Nephron progenitor cell (in vitro differentiated cells): ENCODE data around the gene PRPF19.

ENCODE experiments used
- DNase-seq: peaks from one replicate; pipeline ENCODE4 v3.0.0; 2021
- H3K27ac Mint-ChIP-seq: 2 replicates; pipeline ENCODE4 v1.8.0; 2021; ENCODE audit warnings: mild to moderate bottlenecking, moderate library complexity, mixed read lengths
- H3K27me3 Mint-ChIP-seq: 2 replicates; pipeline ENCODE4 v1.8.0; 2021; ENCODE audit warnings: mild to moderate bottlenecking, low read depth, mixed read lengths; ENCODE audit not compliant: poor library complexity
- H3K36me3 Mint-ChIP-seq: 2 replicates; pipeline ENCODE4 v1.8.0; 2021; ENCODE audit warnings: low read depth, mixed read lengths
- H3K4me1 Mint-ChIP-seq: 2 replicates; pipeline ENCODE4 v1.8.0; 2021; ENCODE audit warnings: mixed read lengths
- H3K4me3 Mint-ChIP-seq: 2 replicates; pipeline ENCODE4 v1.8.0; 2021; ENCODE audit warnings: mild to moderate bottlenecking, moderate library complexity, mixed read lengths
- H3K9me3 Mint-ChIP-seq: 2 replicates; pipeline ENCODE4 v1.8.0; 2021; ENCODE audit warnings: mild to moderate bottlenecking, moderate library complexity, mixed read lengths
- CTCF ChIP-seq: fragments of 200-600 bp; sonication (generic); IDR thresholded peaks from 2 replicates; pipeline ENCODE4 v1.5.0; 2021; ENCODE audit warnings: antibody characterized with exemption

PRPF19 gene

GRCh38 chr11:60928563-60929001 is 22.2 kb upstream of the PRPF19 start:
- no peak overlapping the region for H3K4me3 Mint-ChIP-seq
- H3K36me3 Mint-ChIP-seq = peaks cover 52% of the 10 kb centered on the region
- no peak for TF ChIP-seq CTCF
- H3K27ac Mint-ChIP-seq = no peak overlapping the region
- no peaks in the 10 kb centered on the region for H3K27me3 Mint-ChIP-seq
- peaks cover 40% of the 10 kb centered on the region for H3K4me1 Mint-ChIP-seq
- no peaks in the 10 kb centered on the region for H3K9me3 Mint-ChIP-seq
- no peak for DNase-seq

GRCh38 chr11:60927600-60927999 is 21.2 kb upstream of the PRPF19 start:
- TF ChIP-seq CTCF = no peak
- Mint-ChIP-seq H3K36me3 (peaks cover 52% of the 10 kb centered on the region), H3K4me1 (peaks cover 48% of the 10 kb centered on the region), H3K9me3 (no peaks in the 10 kb centered on the region), H3K27me3 (no peaks in the 10 kb centered on the region), H3K4me3 (no peak overlapping the region), H3K27ac (no peak overlapping the region)
- DNase-seq = no peak

- H3K9me3 Mint-ChIP-seq = no peaks in the 10 kb centered on the region
- no peak for TF ChIP-seq CTCF
- H3K4me3 Mint-ChIP-seq = no peak overlapping the region
- H3K27ac Mint-ChIP-seq = no peak overlapping the region
- H3K4me1 Mint-ChIP-seq = peaks cover 49% of the 10 kb centered on the region
- H3K36me3 Mint-ChIP-seq = peaks cover 53% of the 10 kb centered on the region
- DNase-seq = no peak
- peaks cover 4% of the 10 kb centered on the region for H3K27me3 Mint-ChIP-seq
Observed at GRCh38 chr11:60927061-60927592, 20.7 kb upstream of the PRPF19 start.

GRCh38 chr11:60926500-60926899 is 20.1 kb upstream of the PRPF19 start:
- DNase-seq = no peak
- no peaks in the 10 kb centered on the region for H3K9me3 Mint-ChIP-seq
- H3K27ac Mint-ChIP-seq = peak overlapping the region; percentile 57
- peaks cover 55% of the 10 kb centered on the region for H3K36me3 Mint-ChIP-seq
- no peak for TF ChIP-seq CTCF
- peaks cover 54% of the 10 kb centered on the region for H3K4me1 Mint-ChIP-seq
- peak overlapping the region; percentile 97 for H3K4me3 Mint-ChIP-seq
- peaks cover 6% of the 10 kb centered on the region for H3K27me3 Mint-ChIP-seq

- H3K9me3 Mint-ChIP-seq = no peaks in the 10 kb centered on the region
- no peak for DNase-seq
- H3K27me3 Mint-ChIP-seq = peaks cover 8% of the 10 kb centered on the region
- peaks cover 56% of the 10 kb centered on the region for H3K36me3 Mint-ChIP-seq
- H3K4me3 Mint-ChIP-seq = peak overlapping the region; percentile 97
- peaks cover 61% of the 10 kb centered on the region for H3K4me1 Mint-ChIP-seq
- no peak overlapping the region for H3K27ac Mint-ChIP-seq
- no peak for TF ChIP-seq CTCF
Observed at GRCh38 chr11:60925868-60926267, 19.5 kb upstream of the PRPF19 start.
